GM13976 (cell line): Measurements from ENCODE around the gene MICU1.
"Not testable (repeated sequence)": the region's sequence is repeated elsewhere in the genome, so short reads cannot be mapped to it uniquely, and the experiment has no call there.

Source experiments
- DNase-seq: peaks from one replicate; pipeline ENCODE4 v3.0.0; 2012; ENCODE audit warnings: low spot score
- CTCF ChIP-seq: IDR thresholded peaks from 2 replicates; pipeline ENCODE4 v1.5.1; 2012; ENCODE audit warnings: borderline replicate concordance, mild to moderate bottlenecking; ENCODE audit not compliant: insufficient read depth; ENCODE audit errors: extremely low read depth, missing control alignments, control extremely low read depth
- in situ Hi-C: fragments of 300-500 bp; cut with MboI; formaldehyde crosslinking; loops from one replicate; pipeline ENCODE4 v1.12.0; 2022; ENCODE audit warnings: low sequenced_read_pairs, mixed read lengths, inconsistent platforms; ENCODE audit not compliant: unreplicated experiment

MICU1 gene

GRCh38 chr10:72552857-72553256 is 73.0 kb downstream of the MICU1 start:
- TF ChIP-seq CTCF, result no peak
- in situ Hi-C loops, result no loop called here
- no peak for DNase-seq

- TF ChIP-seq CTCF, result no peak
- no peak for DNase-seq
- in situ Hi-C loops, result no loop called here
These were observed 75.6 kb downstream of the MICU1 start for GRCh38 chr10:72550239-72550638.

- TF ChIP-seq CTCF, result no peak
- in situ Hi-C loops, result no loop called here
These were observed 80.3 kb downstream of the MICU1 start for GRCh38 chr10:72545546-72545945.

GRCh38 chr10:72543855-72544254 is 82.0 kb downstream of the MICU1 start:
- DNase-seq, in situ Hi-C loops: not testable (repeated sequence)

More at GRCh38 chr10:72545546-72545945, 80.3 kb downstream of the MICU1 start:
- no peak for DNase-seq

- no peak for DNase-seq
- in situ Hi-C loops, result no loop called here
- TF ChIP-seq CTCF, result no peak
These were observed 83.5 kb downstream of the MICU1 start for GRCh38 chr10:72542396-72542815.

- no peak for DNase-seq
- no peak for TF ChIP-seq CTCF
- in situ Hi-C loops, result no loop called here
These were observed 84.5 kb downstream of the MICU1 start for GRCh38 chr10:72541337-72541736.

GRCh38 chr10:72540193-72540807 is 85.6 kb downstream of the MICU1 start:
- DNase-seq, result no peak
- in situ Hi-C loops, result no loop called here
- TF ChIP-seq CTCF, result no peak
